Ureter (tissue), 1 donor: Measurements from ENCODE around the gene DNAH14. TPM values are rescaled to one million over a fixed set of nuclear protein-coding genes. Genes with fewer than 3 reads are reported as not detected.
"Not testable (repeated sequence)": the region's sequence is repeated elsewhere in the genome, so short reads cannot be mapped to it uniquely, and the experiment has no call there.

Experiments
- DNase-seq: peaks from one replicate; pipeline ENCODE4 v3.0.0-alpha.2; 2020; ENCODE audit warnings: low spot score
- total RNA-seq: library from RNA; stranded (reverse); gene quantifications from one replicate; pipeline ENCODE4 v1.2.4, GENCODE V29; 2023
- donor health status: DM: yes; HTN: yes; CAD: no.

The DNAH14 gene
- total RNA-seq, 1 donor from 2014 or later = 27.5 TPM

DNA sequence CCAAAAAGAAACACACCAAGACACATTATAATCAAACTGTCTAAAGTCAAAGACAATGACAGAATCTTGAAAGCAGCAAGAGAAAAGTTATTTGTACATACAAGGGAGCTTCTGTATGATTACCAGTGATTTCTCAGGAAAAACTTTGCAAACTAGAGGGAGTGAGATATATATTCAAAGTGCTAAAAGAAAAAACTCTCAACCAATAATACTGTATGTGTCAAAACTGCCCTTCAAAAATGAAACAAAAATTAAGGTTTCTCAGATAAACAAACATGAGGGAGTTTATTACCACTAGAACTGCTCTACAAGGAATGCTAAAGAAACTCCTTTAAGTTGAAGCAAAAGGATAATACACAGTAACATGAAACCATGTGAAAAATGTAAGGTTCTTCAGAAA, 418.9 kb downstream of the DNAH14 start:
- no peak for DNase-seq

DNA sequence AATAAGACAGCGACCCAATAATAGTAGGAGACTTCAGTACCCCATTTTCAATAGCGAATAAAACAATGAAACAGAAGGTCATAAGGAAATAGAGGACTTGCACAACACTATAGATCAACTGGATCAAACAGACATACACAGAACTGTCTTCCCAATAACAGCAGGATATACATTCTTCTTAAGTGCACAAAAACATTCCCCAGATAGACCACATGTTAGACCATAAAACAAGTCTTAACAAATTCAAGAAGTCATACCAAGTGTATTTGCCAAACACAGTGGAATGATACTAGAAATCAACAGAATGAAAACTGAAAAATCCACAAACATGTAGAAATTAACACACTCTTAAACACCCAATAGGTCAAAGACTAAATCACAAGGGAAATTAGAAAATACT, 420.4 kb downstream of the DNAH14 start:
- DNase-seq = no peak

DNA sequence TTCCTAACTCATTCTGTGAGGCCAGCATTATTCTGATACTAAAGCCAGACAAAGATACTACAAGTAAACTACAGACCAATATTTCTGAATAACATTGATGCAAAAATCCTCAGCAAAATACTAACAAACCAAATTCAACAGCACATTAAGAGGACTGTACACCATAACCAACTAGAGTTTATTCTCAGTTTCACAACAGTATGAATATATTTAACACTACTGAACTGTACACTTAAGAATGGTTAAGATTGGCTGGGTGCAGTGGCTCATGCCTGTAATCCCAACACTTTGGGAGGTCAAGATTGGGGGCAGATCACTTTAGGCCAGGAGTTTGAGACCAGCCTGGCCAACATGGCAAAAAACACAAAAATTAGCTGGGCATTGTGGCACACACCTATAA, 421.4 kb downstream of the DNAH14 start:
- DNase-seq = no peak

DNA sequence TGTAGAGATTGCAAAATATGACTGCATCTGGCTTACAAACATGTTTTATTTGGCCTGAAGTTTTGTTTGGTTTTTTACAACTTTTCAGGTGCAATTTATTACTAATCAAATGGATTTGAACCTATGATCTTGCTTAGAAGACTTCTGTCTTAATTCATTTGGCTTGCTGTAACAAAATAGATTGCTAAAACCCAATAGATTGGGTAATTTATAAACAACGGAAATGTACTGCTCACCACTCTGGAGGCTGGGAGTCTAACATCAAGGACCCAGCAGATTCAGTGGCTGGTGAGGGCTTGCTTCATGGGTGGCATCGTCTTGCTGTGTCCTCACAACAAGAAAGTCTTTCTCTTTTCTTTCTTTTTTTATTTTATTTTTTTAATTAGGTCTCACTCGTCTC, 425.4 kb downstream of the DNAH14 start:
- no peak for DNase-seq

DNA sequence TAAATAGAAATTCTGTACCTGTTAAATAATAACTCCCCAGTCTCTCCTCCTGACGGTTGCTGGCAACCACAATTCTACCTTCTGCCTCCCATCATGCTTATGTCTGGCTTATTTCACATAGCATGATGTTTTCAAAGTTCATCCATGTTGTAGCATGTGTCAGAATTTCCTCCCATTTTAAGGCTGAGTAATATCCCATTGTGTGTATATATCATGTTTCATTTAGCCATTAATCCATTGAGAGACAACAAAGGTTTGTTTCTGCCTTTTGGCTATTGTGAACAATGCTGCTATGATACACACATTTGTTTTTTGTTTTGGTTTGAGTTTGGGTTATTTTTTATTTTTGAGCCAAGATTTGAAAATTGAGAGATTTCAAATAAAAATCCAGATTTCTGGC, 426.4 kb downstream of the DNAH14 start:
- DNase-seq = no peak

DNA sequence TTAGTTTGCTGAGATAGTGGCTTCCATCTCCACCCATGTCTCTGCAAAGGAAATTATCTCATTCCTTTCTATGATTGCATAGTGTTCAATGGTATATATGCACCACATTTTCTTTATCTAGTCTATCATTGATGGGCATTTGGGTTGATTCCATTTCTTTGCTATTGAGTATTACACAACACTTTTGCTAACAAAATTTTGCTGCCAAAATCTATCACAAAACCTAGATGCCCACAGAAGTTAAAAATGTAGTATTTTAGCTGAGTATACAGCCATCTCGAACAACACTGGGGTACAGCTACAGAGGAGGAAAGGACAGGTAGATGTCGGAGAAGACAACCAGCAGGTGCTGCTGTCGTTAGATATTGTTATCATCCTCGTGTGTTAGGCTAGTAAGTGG, 430.6 kb downstream of the DNAH14 start:
- no peak for DNase-seq

DNA sequence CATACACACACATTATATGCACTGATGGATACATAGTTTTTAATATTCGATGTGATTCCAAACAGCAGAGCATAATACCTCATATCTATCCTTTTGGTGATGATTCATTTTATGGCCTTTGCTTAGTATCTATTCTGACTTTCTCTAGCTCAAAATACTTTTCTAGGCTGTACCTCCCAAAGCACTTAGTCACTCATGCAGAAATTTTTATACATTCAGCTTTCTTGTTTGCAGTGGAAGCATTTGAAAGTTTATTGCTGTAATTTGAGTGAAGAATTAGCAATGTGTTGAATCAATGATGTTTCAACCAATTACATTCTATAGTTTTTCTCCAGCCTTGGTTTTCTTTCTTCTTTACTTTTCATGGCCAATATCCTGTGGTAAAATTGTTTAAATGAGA, 431.7 kb downstream of the DNAH14 start:
- DNase-seq = no peak

DNA sequence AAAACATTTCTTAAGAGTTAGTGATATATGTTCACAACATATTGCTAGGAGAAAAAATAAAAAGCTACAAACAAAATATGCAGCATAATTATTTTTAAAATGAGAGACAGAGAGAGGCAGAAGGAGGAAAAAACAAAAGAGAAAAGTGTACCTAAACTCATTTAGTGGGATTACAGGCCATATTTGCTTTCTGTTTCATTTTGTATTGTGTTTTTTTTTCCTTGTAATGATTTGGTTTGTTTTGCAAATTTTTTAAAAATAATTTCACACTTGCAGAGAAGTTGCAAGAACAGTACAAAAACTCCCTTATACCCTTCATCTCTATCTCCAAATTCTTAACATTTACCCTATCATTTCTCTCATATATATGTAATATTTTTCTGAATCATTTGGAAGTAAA, 433.3 kb downstream of the DNAH14 start:
- no peak for DNase-seq

DNA sequence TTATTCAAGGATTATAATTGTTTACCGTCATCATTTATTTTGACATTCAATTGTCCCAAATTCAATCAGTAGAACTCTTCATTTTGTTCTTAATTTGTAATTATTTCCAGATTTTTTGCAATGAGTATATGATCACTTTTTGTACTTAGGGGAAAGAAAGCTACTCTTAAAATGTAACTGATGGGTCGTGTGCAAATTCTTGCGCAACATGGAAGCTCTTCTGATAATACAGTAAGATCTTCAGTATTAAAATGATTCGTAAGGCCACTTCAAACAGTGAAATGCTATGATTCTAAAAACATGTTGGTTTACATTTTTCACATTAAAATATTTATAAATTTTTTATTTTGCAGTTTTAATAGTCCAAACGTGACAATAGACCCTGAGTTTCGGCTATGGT, 435.0 kb downstream of the DNAH14 start:
- no peak for DNase-seq

DNA sequence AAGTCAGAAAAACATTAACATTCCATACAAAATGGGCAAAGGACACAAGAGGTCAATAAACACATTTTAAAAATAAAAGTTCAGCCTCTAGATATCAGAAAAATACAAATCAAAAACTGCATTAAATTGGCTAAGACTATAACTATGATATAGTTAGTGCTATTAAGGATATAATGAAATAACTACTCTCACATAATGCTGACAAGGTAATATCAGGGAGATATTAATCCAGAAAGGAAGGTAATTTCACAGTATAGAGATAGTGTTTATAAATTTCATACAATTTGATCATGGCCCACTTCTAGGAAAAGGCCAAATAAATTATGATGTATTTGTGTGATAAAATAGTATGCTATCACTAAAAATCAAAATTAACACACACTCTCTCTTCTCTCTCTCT, 436.5 kb downstream of the DNAH14 start:
- DNase-seq = no peak

DNA sequence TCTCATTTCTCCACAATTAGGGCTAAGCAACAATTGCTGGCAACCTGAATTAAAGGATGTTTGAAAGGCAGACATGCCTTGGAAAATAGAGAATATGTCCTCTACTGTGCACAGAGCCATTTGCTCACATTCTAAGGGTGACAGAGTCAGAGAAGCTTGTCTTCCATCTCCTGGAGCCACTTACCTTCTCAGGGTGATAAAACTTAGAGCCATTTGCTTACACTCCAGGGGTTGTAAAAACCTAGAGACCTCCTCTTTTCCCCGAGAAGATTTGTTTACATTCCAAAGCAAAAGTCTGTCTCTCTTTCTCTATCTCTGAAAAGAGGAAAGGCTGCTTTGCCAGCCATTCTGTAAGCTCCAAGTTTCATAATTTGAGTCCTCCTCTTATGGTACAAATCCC, 437.1 kb downstream of the DNAH14 start:
- no peak for DNase-seq

DNA sequence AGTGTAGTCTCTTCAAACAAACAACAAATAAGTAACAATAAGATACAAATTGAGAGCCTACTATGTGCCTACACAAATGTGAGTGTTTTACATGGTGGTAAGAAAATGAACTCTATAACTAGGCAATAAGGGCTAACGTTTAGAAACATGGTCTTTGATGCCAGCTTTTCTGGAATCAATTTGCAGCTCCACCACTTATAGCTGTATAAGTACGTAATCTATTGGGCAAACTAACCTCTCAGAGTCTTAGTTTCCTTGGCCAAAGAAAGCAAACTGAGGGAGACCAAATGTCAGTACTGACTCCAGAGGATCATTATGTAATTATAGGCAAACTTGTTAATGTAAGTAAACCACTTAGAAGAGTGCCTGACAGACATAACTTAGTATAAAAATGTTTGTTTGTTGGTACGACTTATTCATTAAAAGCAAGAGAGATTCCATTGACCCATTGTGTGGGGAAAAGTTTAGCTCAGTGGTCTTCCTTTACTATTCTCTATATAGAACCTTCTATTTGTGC, 438.6 kb downstream of the DNAH14 start:
- DNase-seq = no peak

DNA sequence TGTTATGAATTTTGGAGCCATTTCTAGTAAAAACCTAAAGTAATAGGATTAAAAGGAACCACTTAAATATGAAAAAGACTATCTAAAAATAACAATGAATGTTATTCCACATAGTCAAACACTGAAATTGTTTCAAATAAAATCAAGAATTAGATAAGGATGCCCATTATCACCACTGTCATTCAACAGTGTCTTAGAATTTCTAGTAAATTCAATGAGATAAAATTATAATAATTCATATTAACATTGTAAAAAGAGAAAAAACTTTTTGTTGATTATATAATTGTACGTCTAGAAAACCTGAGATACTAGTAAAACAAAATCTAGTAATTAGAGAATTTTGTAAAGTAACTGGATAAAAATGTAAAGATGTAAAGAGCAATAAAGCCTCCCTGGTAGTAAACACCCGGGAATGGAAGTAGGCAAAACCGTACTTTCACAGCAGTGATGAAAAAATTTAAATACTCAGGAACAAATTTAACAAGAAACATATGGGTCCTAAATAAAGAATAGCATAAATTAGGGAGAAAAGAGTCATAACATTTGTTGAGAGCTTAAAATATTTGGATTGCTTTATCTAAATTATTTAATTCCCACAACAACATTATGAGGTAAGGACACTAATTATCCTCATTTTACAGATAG, 442.0 kb downstream of the DNAH14 start:
- no peak for DNase-seq

DNA sequence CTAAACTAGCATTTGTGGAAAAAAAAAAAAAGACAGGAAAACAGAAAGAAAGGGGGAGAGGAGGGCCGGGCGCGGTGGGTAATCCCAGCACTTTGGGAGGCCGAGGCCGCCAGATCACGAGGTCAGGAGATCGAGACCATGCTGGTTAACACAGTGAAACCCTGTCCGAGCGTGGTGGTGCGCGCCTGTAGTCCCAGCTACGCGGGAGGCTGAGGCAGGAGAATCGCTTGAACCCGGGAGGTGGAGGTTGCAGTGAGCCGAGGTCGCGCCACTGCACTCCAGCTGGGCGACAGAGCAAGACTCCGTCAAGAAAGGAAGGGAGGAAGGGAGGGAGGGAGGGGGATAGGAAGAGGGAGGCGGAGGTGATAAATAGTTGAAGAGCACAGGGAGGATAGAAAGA, 443.7 kb downstream of the DNAH14 start:
- no peak for DNase-seq

DNA sequence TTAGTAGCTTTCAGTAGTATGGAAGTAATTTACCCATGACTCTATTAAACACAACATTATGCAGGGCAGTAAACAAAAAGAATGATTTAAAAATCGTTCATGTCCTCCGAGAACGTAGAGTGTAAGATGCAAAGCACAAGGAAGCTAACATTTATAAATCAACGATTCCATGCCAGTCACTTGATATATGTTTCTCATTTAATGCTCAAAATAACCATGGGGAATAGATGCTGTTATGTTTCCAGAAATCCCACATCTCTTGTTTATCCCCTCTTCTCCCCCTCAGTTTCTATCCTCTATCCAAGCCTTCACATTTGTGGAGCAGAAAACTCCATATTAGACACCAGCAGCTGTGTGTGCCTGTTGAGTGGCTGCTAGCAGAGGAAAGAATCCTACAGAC, 445.5 kb downstream of the DNAH14 start:
- no peak for DNase-seq

DNA sequence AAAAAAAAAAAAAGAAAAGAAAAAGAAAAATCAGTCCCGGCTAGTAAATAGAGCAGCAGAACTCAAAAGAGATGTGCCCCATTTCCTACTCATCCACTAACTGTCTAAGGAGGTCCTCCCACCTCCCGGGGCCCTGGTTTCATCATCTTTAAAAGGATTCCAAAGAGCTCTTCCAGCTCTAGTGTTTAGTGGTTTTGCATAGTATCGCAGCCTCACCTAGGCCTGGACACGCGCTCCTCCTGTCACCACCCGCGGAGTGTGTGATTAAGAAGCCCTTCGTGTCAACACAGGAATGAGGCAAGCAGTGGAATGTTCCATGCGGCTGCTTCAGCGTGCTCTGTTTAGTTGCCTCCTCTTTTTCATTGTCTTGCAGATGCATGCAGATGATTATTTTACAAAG, 449.4 kb downstream of the DNAH14 start:
- DNase-seq = no peak

DNA sequence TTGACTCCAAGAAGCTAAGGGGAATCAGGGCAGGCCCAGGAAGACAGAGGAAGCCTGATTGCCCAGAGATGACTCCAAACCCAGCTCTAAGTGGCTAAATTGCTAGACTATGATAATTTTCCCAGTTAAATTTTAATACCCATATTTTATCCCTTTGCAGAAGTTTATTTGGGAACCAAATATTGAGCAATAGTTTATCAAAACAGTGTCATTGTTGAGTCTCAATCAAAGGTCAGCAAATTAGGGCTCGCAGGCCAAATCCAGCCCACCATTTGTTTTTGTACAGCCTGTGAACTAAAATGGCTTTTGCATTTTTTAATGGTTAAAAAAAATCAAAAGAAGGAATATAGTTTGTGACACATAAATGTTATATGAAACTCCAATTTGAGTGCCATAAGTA, 451.2 kb downstream of the DNAH14 start:
- no peak for DNase-seq

DNA sequence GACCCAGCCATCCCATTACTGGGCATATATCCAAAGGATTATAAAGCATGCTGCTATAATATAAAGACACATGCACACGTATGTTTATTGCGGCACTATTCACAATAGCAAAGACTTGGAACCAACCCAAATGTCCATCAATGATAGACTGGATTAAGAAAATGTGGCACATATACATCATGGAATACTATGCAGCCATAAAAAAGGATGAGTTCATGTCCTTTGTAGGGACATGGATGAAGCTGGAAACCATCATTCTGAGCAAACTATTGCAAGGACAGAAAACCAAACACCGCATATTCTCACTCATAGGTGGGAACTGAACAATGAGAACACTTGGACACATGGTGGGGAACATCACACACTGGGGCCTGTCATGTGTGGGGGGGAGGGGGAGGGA, 457.4 kb downstream of the DNAH14 start:
- DNase-seq = not testable (repeated sequence)

DNA sequence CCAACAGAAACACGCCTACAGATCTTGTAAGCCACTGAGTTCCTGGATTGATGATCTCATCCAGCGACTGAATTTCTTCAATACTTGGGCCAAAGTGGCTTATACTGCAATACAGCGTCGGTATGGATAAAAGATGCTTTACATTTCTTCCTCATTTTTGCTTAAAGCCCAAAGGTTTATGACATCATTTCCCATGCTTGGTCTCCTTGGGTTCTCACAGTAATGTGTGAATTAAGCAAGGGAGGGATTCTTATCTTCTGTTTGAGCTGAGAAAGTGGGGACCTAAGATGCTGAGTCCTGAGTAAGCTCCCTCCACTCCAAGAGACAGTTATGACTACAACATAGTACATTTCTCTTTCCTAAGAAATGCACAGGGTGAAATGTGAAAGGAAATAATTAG, 458.9 kb downstream of the DNAH14 start:
- no peak for DNase-seq

DNA sequence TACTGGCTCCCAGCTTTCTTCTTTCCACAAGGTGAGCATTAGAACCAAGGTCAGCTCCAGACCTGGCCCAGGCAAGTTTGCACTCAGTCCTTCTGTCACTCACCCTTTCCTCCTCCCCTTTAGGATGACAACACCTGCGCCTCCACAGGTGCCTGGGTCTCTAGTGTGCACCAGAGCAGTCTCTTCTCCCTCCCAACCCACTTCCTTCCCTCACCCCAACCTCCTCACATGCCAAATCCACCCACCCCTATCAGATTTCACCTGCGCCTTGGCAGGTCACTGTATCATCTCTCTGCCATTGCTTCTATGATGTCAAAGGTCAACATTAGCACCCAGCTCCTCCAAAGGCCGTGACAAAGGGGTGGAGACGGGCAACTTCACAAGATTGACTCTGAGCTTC, 460.4 kb downstream of the DNAH14 start:
- no peak for DNase-seq

DNA sequence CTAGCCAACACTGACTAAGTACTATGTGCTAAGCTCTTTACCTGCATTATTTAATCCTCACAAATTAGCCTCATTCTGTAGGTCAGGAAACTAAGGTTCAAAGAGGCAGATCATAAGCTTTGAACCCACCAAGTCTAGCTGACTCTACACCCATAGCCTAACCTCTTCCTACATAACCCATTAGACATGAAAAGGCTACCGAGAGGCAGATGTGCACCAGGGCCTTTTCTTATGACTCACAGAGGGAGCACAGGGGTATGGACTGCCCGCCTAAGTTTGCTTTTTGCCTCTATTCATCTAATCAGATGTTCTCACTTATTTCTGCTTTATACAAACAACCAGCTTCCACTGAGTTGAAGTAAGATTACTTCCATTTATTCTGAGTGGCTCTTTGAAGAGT, 466.9 kb downstream of the DNAH14 start:
- no peak for DNase-seq

DNA sequence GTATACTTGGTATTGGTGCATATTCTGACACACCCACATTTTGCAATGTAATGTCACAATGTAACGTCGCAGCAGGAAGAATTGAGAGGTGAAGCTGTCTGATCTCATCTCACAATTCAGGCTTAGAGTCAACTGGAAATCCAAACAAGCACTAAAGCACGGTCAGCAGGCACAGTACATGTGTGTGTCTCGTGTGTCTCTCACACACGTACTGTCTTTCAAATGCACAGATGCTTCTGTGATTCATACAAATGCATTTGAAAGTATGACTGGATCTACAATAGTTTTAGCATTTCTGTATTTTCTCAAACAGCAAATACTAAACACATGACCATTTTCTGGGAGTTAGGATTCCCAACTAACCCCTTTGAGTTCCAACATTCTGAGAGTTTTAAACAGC, 471.5 kb downstream of the DNAH14 start:
- DNase-seq = no peak

DNA sequence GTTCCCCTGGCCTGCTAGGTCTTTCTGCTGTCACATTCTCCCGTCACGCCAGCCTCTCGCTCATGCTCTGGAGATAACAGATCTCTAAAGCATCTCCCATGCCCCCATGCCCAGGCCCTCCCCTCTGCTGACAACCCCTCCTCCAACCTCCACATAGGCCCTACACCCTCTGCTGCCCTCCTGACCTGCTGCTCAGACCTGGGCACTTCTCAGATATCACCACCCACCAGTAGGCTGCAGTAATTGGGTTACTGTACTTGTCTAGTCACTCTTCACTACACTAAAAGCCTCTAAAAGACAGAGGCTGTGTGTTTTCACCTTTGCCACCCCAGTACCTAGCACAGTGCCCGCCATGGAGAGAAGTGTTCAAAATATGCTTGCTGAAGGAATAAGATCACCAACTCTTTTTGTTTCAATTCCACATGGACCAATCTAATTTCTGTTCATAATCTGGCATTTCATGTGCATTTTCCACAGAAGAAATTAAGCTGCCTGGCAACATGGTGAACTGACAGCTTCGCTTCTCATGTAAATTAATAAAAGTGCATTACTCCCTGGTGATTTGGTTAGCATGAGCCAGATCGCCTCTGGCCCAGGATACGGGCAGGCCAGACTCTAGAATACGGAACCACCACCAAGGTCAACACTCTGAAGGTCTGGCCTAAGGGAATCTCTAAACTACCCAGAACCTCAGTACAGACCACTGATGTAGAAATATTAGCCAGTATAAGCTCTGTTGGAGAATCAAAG, 477.7 kb downstream of the DNAH14 start:
- no peak for DNase-seq

DNA sequence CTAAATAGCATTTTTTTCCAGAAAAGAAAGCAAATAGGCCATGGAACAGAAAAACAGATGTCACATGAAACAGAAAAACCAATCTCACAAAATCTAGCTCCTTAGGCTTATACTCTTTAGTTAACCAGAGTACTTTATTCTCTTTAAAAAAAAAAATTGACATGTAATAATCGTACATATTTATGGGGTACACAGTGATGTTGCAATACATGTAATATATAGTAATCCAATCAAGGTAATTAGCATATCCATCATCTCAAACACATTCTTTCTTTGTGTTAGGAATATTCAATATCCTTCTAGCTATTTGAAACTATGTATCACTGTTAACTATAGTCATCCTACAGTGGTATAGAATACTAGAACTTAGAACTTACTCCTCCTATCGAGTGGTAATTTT, 478.3 kb downstream of the DNAH14 start:
- no peak for DNase-seq
